Kidney glomerular epithelial cell (primary cell): Measurements from ENCODE around the gene MED6.

Experiments used
- DNase-seq: peaks from one replicate; lab custom pipeline; 2025; lab: John Stamatoyannopoulos, UW

Gene MED6

GRCh38 chr14:70597731-70598130, 2.7 kb downstream of the MED6 start:
- no peak for DNase-seq

GRCh38 chr14:70595443-70596185, 4.8 kb downstream of the MED6 start:
- DNase-seq: no peak

- DNase-seq: no peak
Observed at GRCh38 chr14:70594461-70594860, 6.0 kb downstream of the MED6 start.

- no peak for DNase-seq
Observed at GRCh38 chr14:70585231-70585630, 15.2 kb downstream of the MED6 start.

- DNase-seq: no peak
Observed at GRCh38 chr14:70576891-70577290, 23.6 kb downstream of the MED6 start.

GRCh38 chr14:70573050-70573449, 27.4 kb downstream of the MED6 start:
- no peak for DNase-seq

GRCh38 chr14:70571139-70571538, 29.3 kb downstream of the MED6 start:
- DNase-seq: no peak

- DNase-seq: peak; percentile 49
Observed at GRCh38 chr14:70567791-70568190, 32.7 kb downstream of the MED6 start.

- DNase-seq: no peak
Observed at GRCh38 chr14:70563869-70564268, 36.6 kb downstream of the MED6 start.

- no peak for DNase-seq
Observed at GRCh38 chr14:70563417-70563816, 37.0 kb downstream of the MED6 start.

- no peak for DNase-seq
Observed at GRCh38 chr14:70558356-70558755, 42.1 kb downstream of the MED6 start.

GRCh38 chr14:70555890-70556289, 44.6 kb downstream of the MED6 start:
- DNase-seq: peak; percentile 5

GRCh38 chr14:70538087-70538486, 62.4 kb downstream of the MED6 start:
- no peak for DNase-seq

GRCh38 chr14:70536830-70537229, 63.6 kb downstream of the MED6 start:
- peak; percentile 21 for DNase-seq

GRCh38 chr14:70534904-70535303, 65.6 kb downstream of the MED6 start, which contains the start of gene ADAM20:
Gene ADAM20 (minus strand): TSS chr14:70535004. CDS start chr14:70524757, 10,247 bp downstream.
- DNase-seq: no peak
